Ureter (tissue), 1 donor: ENCODE measurements around the gene RNF135. TPM values are rescaled to one million over a fixed set of nuclear protein-coding genes. Genes with fewer than 3 reads are reported as not detected.

ENCODE experiments used
- total RNA-seq: library from RNA; stranded (reverse); gene quantifications from one replicate; pipeline ENCODE4 v1.2.4, GENCODE V29; 2023
- donor health status: DM: yes; HTN: yes; CAD: no.

RNF135 gene
- total RNA-seq, 1 donor from 2014 or later = 22.3 TPM

Other genes with a start within 250 kb of the RNF135 start
- gene CRLF3, start 146.3 kb upstream of the RNF135 start, total RNA-seq = 14.4 TPM
- 3.0 TPM for gene ATAD5, start 139.1 kb upstream of the RNF135 start, total RNA-seq
- 18.2 TPM for gene TEFM, start 64.8 kb upstream of the RNF135 start, total RNA-seq
- 8.5 TPM for gene ADAP2, start 49.1 kb upstream of the RNF135 start, total RNA-seq
- 112 TPM for gene NF1, start 123.9 kb downstream of the RNF135 start, total RNA-seq